GM23338 (cell line): Measurements from ENCODE around the gene ADAMTS15. TPM values are rescaled to one million over a fixed set of nuclear protein-coding genes. Genes with fewer than 3 reads are reported as not detected.

Experiments
- ATAC-seq: fragments of 200-7000 bp; cut with Tn5 transposase; 3 replicates; pipeline ENCODE4 v1.9.1; 2020
- DNase-seq: peaks from one replicate; pipeline ENCODE4 v3.0.0-alpha.2; 2015; ENCODE audit warnings: low spot score
- H2AFZ ChIP-seq: fragments of 200-600 bp; sonication (generic); 2 replicates; pipeline ENCODE4 v1.8.0; 2016; ENCODE audit warnings: antibody characterized with exemption, mild to moderate bottlenecking, moderate library complexity
- H3F3A ChIP-seq: fragments of 200-600 bp; sonication (generic); replicated peaks from 2 replicates; pipeline ENCODE4 v1.8.0; 2017; ENCODE audit warnings: antibody characterized with exemption, mixed run types, low read depth
- H3K27ac ChIP-seq: fragments of 200-600 bp; sonication (generic); 2 replicates; pipeline ENCODE4 v1.6.1; 2016; ENCODE audit warnings: low read depth
- H3K27me3 ChIP-seq: fragments of 200-600 bp; sonication (generic); 2 replicates; pipeline ENCODE4 v1.8.0; 2016; ENCODE audit warnings: mild to moderate bottlenecking, mixed run types, moderate library complexity; ENCODE audit not compliant: insufficient read depth
- H3K36me3 ChIP-seq: fragments of 200-600 bp; sonication (generic); 2 replicates; pipeline ENCODE4 v1.8.0; 2016; ENCODE audit warnings: mild to moderate bottlenecking; ENCODE audit not compliant: insufficient read depth
- H3K4me1 ChIP-seq: fragments of 200-600 bp; sonication (generic); 2 replicates; pipeline ENCODE4 v1.8.0; 2016; ENCODE audit warnings: mild to moderate bottlenecking, moderate library complexity; ENCODE audit not compliant: insufficient read depth
- H3K4me2 ChIP-seq: fragments of 200-600 bp; sonication (generic); 2 replicates; pipeline ENCODE4 v1.7.1; 2017; ENCODE audit warnings: mixed run types
- H3K4me3 ChIP-seq: fragments of 200-600 bp; sonication (generic); 2 replicates; pipeline ENCODE4 v1.6.1; 2016; ENCODE audit warnings: mixed run types
- H3K79me2 ChIP-seq: fragments of 200-600 bp; sonication (generic); replicated peaks from 2 replicates; pipeline ENCODE4 v1.8.0; 2017; ENCODE audit warnings: mild to moderate bottlenecking; ENCODE audit not compliant: insufficient read depth
- H3K9me2 ChIP-seq: fragments of 200-600 bp; sonication (generic); 2 replicates; pipeline ENCODE4 v1.8.0; 2017; ENCODE audit not compliant: insufficient read depth
- H4K20me1 ChIP-seq: fragments of 200-600 bp; sonication (generic); replicated peaks from 2 replicates; pipeline ENCODE4 v1.8.0; 2017; ENCODE audit warnings: mild to moderate bottlenecking; ENCODE audit not compliant: insufficient read depth
- H3K27ac Mint-ChIP-seq: 2 replicates; pipeline ENCODE4 v1.8.0; 2020; ENCODE audit warnings: inconsistent platforms, mild to moderate bottlenecking, moderate library complexity, mixed read lengths
- H3K27me3 Mint-ChIP-seq: 3 replicates; pipeline ENCODE4 v1.8.0; 2022; ENCODE audit warnings: low read depth, mild to moderate bottlenecking, moderate library complexity, mixed read lengths, inconsistent platforms; ENCODE audit not compliant: insufficient read depth, poor library complexity
- H3K36me3 Mint-ChIP-seq: 3 replicates; pipeline ENCODE4 v1.8.0; 2021; ENCODE audit warnings: low read depth, mild to moderate bottlenecking, inconsistent platforms, moderate library complexity, mixed read lengths
- H3K4me1 Mint-ChIP-seq: 3 replicates; pipeline ENCODE4 v1.8.0; 2020; ENCODE audit warnings: mild to moderate bottlenecking, inconsistent platforms, mixed read lengths
- H3K4me3 Mint-ChIP-seq: 3 replicates; pipeline ENCODE4 v1.8.0; 2021; ENCODE audit warnings: moderate library complexity, mild to moderate bottlenecking, inconsistent platforms, mixed read lengths
- H3K9me3 Mint-ChIP-seq: 3 replicates; pipeline ENCODE4 v1.8.0; 2020; ENCODE audit warnings: moderate library complexity, mild to moderate bottlenecking, inconsistent platforms, mixed read lengths
- CTCF ChIP-seq, 2 experiments: fragments of 200-600 bp in 1 of 2; sonication (generic) in 1 of 2; conservative IDR thresholded peaks; 2 replicates each; pipeline versions ENCODE4 v1.5.1 to v1.6.1; 2016 to 2017; ENCODE audit warnings: antibody characterized with exemption in 2 of 2, low read depth in 2 of 2, mild to moderate bottlenecking in 2 of 2, moderate library complexity in 1 of 2
- EZH2 ChIP-seq: fragments of 200-600 bp; sonication (generic); IDR thresholded peaks from one replicate; pipeline ENCODE4 v1.8.0; 2017; ENCODE audit warnings: antibody characterized with exemption, mild to moderate bottlenecking, low read depth; ENCODE audit not compliant: unreplicated experiment
- EZH2phosphoT487 ChIP-seq: fragments of 200-600 bp; sonication (generic); IDR thresholded peaks from one replicate; pipeline ENCODE4 v1.8.1; 2018; ENCODE audit warnings: antibody characterized with exemption; ENCODE audit not compliant: unreplicated experiment
- JUNB ChIP-seq: IDR thresholded peaks from one replicate; pipeline ENCODE4 v1.6.1; 2016; ENCODE audit warnings: antibody characterized with exemption; ENCODE audit not compliant: unreplicated experiment
- REST ChIP-seq: IDR thresholded peaks from one replicate; pipeline ENCODE4 v1.6.1; 2018; ENCODE audit warnings: antibody characterized with exemption; ENCODE audit not compliant: unreplicated experiment
- STAT1 ChIP-seq: IDR thresholded peaks from one replicate; pipeline ENCODE4 v1.6.1; 2016; ENCODE audit warnings: antibody characterized with exemption; ENCODE audit not compliant: unreplicated experiment
- ZNF114 ChIP-seq: fragments of 250-450 bp; sonication (Bioruptor Pico); IDR thresholded peaks from 2 replicates; pipeline ENCODE4 v1.5.0; 2020; ENCODE audit warnings: mild to moderate bottlenecking, moderate library complexity
- ZNF462 ChIP-seq: fragments of 250-450 bp; sonication (Bioruptor Pico); IDR thresholded peaks from 2 replicates; pipeline ENCODE4 v1.5.0; 2020; ENCODE audit warnings: mild to moderate bottlenecking, moderate library complexity
- polyA plus RNA-seq: library from polyadenylated mRNA; unstranded; fragments of >200 nt; fragmentation: Nextera tagmentation; extraction: Ambion mirVana; gene quantifications from 2 replicates; pipeline ENCODE4 v1.2.1, GENCODE V29; 2016
- total RNA-seq: library from RNA; depleted of rRNA; stranded (reverse); fragments of >200 nt; shearing (Covaris generic); gene quantifications from 2 replicates; pipeline ENCODE4 v1.2.3, GENCODE V29; 2014

ADAMTS15 gene
- total and polyA plus RNA-seq, 2 experiments from 2014 or later, result 0.42 to 5.6 TPM

- no peaks in the 10 kb centered on the region for H3K9me3 Mint-ChIP-seq
- H3K27ac ChIP-seq, result no peak overlapping the region
- H4K20me1 ChIP-seq, result no peaks in the 10 kb centered on the region
- no peaks in the 10 kb centered on the region for H3K36me3 Mint-ChIP-seq
- no peaks in the 10 kb centered on the region; the same call in 1 of the 2 replicates for H3K36me3 ChIP-seq
- no peaks in the 10 kb centered on the region for H3K9me2 ChIP-seq
- H3K4me1 Mint-ChIP-seq, result peaks cover 2% of the 10 kb centered on the region; the same call in 2 of the 3 replicates
- peaks cover 5% of the 10 kb centered on the region for H3K27me3 Mint-ChIP-seq
- DNase-seq (no peak), ATAC-seq (no peak)
- H3K4me3 Mint-ChIP-seq, result no peak overlapping the region
- no peaks in the 10 kb centered on the region for H3K27me3 ChIP-seq
- no peaks in the 10 kb centered on the region for H3F3A ChIP-seq
- no peak overlapping the region for H2AFZ ChIP-seq
- no peak overlapping the region for H3K4me2 ChIP-seq
- no peak overlapping the region for H3K4me3 ChIP-seq
- TF ChIP-seq JUNB, result no peak
- TF ChIP-seq ZNF114 (CRISPR knock-in tag), result no peak
- no peak for TF ChIP-seq CTCF (conservative IDR thresholded peaks at IDR 0.05; ENCODE audit: low read depth in 2 of 2)
- no peaks in the 10 kb centered on the region for H3K79me2 ChIP-seq
- H3K27ac Mint-ChIP-seq, result no peak overlapping the region
- no peaks in the 10 kb centered on the region for H3K4me1 ChIP-seq
Measured at GRCh38 chr11:130473795-130474377, 25.4 kb downstream of the ADAMTS15 start.

- H3K4me3 Mint-ChIP-seq, result no peak overlapping the region
- no peaks in the 10 kb centered on the region for H3K4me1 ChIP-seq
- H4K20me1 ChIP-seq, result no peaks in the 10 kb centered on the region
- no peaks in the 10 kb centered on the region for H3K9me2 ChIP-seq
- H3K27ac ChIP-seq, result no peak overlapping the region
- DNase-seq (no peak), ATAC-seq (no peak)
- no peaks in the 10 kb centered on the region for H3K79me2 ChIP-seq
- H3K36me3 Mint-ChIP-seq, result no peaks in the 10 kb centered on the region
- H3K9me3 Mint-ChIP-seq, result no peaks in the 10 kb centered on the region
- H2AFZ ChIP-seq, result no peak overlapping the region
- H3K27ac Mint-ChIP-seq, result no peak overlapping the region
- H3F3A ChIP-seq, result no peaks in the 10 kb centered on the region
- peaks cover 1% of the 10 kb centered on the region for H3K27me3 Mint-ChIP-seq
- peaks cover 2% of the 10 kb centered on the region; the same call in 2 of the 3 replicates for H3K4me1 Mint-ChIP-seq
- no peak overlapping the region for H3K4me2 ChIP-seq
- no peaks in the 10 kb centered on the region for H3K27me3 ChIP-seq
- H3K4me3 ChIP-seq, result no peak overlapping the region
- no peaks in the 10 kb centered on the region; the same call in 1 of the 2 replicates for H3K36me3 ChIP-seq
- no peak for TF ChIP-seq ZNF462 (CRISPR knock-in tag)
- TF ChIP-seq REST, result no peak
- no peak for TF ChIP-seq STAT1
- TF ChIP-seq EZH2, result no peak
- TF ChIP-seq JUNB, result no peak
- no peak for TF ChIP-seq EZH2phosphoT487
Measured at GRCh38 chr11:130474637-130475400, 26.4 kb downstream of the ADAMTS15 start.
